HG03039 (cell line): Measurements from ENCODE around the gene CGB2.
"Not testable (repeated sequence)": the region's sequence is repeated elsewhere in the genome, so short reads cannot be mapped to it uniquely, and the experiment has no call there.

Experiments used
- ATAC-seq: cut with Tn5 transposase; IDR thresholded peaks from one replicate; pipeline ENCODE4 v1.9.1; 2021; ENCODE audit warnings: mild to moderate bottlenecking, moderate library complexity; ENCODE audit not compliant: unreplicated experiment

The CGB2 gene

DNA sequence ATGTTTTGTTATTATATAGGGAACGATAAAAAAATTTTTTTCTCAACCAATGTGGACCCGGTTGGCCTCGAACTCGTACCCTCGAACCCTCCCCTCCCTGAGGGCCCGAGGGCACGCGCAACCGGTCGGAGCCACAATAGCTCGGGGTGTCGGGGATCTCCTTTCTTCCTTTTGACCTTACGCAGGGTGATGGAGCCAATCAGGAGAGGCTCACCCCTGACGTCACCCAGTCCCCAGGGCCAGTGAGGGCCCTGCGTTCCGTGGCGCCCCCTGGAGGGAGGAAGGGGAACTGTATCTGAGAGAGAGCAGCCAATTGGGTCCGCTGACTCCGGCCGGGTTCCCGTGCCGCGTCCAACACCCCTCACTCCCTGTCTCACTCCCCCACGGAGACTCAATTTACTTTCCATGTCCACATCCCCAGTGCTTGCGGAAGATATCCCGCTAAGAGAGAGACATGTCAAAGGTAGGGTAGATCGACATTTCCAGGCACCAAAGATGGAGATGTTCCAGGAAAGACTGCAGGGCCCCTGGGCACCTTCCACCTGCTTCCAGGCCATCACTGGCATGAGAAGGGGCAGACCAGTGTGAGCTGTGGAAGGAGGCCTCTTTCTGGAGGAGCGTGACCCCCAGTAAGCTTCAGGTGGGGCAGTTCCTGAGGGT is at the start of gene CGB2:
CGB2 (plus strand) TSS at position 249 of the 660 bp plus-strand sequence; CDS start at position 455, 206 bp downstream.
- ATAC-seq: not testable (repeated sequence)

DNA sequence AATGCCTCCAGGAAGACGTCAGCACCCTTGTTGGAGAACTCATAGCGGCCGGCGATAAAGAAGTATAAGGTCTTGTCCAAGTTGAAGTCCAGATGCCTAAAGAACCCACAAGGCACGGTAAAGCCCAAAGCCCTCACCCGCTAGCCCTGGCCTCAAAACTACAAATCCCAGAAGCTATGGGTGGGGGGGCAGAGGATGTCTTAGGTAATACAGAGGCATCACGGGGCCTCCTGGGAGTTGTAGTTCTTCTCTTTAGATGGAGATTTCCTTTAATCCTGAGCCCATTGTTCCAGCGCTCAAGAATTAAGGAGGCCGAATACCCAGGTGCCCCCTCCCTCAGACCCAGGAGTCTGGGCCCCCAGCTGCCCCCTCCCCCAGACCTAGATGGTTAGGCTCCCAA is 49.4 kb upstream of the CGB2 start:
- no peak for ATAC-seq

DNA sequence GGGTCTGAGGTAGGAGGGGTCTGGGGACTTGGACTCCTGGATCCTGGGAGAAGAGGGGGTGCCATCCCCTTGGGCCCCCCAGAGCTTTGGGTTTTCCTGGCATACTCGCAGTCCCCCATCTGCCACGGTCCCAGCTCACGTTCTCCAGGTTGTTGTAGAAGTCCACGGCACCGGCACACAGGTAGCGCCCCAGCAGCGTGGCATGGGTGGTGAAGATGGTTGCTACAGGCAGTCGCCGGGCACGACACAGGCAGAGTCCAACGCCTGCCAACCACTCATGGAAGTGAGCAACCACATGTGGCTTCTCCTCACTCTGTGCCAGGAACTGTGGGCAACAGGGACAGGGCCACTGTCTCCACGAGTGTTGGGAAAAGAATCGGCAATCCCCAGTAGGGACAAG is 46.0 kb upstream of the CGB2 start:
- ATAC-seq: no peak

DNA sequence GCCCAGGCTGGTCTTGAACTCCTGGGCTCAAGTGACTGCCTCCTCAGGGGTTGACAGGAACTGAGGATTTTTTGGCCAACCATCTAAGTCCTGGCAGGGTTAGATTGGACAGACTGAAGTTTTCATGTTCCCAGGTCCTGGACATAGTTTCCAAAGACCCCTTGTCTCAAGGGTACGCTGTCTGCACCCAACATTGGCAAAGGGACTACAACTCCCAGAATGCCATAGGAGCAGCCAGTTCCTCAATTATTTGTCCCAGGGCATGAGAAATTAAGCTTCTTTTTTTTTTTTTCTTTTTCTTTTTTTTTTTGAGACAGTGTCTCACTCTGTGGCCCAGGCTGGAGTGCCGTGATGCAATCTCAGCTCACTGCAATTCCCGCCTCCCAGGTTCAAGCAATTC is 45.5 kb upstream of the CGB2 start:
- ATAC-seq: no peak

DNA sequence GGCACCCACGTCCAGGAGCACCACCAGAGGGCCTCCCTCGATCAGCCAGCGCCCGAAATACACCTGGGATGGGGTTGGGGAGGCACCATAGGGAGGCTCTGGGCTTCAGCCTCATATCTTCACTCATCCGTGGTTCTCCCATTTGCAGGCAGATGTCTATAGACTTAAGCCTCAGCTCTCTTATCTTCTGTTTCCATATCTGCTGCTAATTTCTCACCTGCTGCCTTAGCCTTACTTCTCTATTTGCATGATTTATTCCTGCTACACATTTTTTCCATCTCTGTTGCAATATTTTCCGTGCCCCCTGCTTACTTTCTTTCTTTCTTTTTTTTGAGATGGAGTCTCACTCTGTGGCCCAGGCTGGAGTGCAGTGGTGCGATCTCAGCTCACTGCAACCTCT is 44.4 kb upstream of the CGB2 start:
- ATAC-seq: no peak

DNA sequence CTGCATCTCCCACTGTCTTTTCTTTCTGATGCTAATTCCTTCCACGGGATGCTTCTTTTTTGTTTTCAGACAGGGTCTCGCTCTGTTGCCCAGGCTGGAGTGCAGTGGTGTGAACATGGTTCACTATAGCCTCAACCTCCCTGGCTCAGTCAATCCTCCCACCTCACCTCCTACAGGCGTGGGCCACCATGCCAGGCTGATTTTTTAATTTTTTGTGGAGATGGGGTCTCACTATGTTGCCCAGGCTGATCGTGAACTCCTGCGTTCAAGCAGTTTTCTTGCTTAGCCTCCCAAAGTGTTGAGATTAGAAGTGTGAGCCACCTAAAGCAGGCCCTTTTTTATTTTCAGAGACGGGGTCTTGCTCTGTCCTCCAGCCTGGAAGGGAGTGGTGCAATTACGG is 43.4 kb upstream of the CGB2 start:
- no peak for ATAC-seq

DNA sequence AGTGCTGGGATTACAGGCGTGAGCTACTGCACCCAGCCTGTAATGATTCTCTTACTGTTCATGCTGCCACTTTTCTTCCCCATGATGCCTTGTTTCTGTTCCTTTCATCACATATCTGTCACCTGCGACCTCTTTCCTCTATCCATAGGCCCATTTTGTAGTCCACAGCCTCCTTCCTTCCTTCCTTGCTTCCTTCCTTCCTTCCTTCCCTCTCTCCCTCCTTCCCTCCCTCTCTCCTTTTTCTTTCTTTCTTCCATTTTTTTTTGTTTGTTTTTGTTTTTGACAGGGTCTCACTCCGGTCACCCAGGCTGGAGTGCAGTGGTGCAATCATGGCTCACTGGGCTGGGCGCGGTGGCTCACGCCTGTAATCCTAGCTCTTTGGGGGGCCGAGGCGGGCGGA is 42.8 kb upstream of the CGB2 start:
- ATAC-seq: no peak

DNA sequence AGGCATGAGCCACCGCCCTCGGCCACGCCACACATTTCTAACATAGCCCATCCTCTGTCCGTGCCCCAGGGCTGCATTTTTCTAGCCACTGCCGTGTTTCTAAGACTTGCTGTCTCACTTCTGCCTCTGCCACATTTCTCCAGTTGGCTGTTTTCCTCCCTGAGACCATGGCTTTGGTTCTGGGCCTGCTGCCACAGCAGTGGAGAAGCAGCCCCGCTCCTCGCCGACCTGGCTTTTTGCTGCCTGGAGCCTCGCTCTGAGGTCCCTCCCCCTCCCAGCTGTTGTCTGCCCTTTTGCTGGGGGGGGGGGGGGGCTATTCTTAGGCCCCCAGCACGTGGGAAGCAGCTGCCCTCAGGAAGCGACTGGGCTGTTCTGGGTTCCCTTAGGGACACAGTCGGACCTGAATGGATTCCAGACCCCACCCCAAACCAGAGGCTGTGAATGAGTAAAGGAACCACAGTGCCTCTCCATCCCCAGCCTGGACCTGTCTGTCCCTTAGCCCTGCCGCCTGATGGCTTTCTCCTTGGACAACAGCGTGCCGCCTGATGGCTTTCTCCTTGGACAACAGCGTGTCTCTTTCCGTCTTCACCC is 41.9 kb upstream of the CGB2 start:
- no peak for ATAC-seq

DNA sequence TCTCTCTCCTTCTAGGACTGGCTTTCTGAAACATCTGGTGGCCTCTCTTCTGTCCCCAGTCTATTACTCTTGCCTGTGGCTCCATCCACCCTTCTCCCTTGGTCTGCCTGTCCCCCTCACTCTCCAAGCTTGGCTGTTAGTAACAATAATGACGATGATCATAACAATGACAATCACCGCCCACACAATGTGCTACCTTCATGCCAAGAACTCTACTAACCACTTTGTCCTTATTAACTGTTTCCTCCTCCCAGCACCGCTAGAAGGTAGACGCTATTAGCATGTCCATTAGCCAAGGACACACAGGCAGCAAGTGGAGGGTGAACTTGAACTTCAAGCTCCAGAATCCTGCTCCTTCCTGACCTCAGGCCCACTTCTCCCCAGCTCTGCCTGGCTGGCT is 41.3 kb upstream of the CGB2 start:
- no peak for ATAC-seq

DNA sequence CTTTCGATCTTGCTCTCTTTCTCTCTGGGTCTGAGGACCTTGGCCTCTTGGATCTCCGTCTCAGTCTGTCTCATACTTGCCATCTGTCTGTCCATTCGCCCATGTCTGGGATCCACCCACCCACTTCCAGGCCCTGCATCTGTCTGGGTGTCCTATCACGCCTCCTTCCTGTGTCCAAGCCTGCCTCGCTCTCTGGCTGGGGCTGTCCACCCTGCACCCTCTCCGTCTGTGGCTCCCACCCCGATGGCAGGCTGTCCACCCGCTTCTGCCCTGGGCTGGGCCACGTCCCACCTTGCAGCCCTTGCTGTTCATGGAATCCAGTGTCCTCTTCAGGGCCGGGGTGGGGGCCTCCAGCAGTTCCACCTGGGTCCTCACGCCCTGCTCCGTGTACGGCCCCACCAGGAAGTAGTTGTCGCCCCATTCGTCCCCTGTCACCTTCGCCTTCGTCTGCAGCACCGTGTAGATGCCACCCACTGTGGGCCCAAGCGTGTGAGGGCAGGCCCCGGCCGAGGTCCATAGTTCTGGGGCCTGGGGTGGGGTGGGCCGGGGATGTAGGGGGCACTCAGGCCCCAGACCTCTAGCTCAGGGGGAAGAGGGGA is 40.6 kb upstream of the CGB2 start:
- ATAC-seq: no peak

DNA sequence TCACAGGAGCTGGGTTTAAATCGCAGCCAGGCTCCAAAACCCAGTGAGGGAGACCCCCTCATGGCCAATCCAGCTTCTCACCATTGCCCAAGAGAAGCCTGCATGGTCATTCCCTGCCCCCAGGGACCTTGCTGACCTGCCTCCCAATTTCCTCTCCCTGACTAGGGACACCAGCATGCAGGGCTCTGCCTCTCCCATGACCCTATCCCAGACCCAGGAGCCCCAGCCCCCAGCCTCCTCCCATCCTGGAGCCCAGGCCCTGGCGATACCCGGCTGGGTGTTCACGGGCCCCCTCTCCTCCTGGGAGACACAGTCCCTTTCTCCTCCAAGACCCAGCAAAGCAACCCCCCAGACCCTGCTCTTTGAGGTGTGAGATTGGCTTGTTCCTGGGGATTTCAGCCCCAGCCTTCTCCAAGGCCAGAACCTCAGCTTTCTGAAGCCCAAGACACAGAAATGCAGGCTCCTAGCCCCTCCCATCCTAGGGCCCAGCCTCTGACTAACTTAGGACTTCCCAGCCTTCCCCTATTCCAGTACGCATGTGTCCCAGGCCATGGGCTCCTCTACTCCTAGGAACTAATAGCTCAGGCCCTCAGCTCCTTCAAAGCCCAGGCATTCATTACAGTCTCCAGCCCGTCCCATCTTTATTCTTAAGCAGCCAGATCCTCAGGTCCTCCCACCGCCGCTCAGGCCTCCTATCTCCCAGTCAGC is 39.7 kb upstream of the CGB2 start:
- ATAC-seq: no peak

DNA sequence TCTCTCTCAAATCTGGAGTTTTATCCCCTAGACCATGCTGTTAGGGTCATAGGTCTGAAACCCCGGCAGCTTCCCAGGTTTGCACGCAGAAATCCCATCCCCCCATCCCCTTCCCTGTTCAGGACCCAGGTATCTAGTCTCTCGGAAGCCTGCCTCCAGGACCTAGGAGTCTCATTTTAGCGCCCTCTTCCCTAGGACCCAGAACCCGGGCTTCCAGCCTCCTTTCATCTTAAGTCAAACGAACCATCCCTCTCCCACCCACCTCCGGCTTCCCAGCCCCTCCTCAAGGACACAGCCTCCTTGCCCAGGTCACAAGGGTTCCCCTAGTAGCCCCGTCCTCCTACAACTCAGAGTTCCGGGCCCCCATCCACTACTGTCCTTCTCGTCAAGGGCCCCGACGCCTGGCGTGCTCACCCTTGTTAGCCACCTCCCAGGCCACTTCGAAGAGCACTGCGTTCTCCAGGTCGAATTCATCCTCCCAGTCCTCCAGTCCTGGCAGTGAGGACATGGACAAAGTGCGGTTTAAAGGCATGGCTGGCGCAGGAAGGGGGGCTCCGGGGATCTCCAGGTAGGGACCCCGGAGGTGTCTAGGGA is 39.0 kb upstream of the CGB2 start:
- no peak for ATAC-seq

DNA sequence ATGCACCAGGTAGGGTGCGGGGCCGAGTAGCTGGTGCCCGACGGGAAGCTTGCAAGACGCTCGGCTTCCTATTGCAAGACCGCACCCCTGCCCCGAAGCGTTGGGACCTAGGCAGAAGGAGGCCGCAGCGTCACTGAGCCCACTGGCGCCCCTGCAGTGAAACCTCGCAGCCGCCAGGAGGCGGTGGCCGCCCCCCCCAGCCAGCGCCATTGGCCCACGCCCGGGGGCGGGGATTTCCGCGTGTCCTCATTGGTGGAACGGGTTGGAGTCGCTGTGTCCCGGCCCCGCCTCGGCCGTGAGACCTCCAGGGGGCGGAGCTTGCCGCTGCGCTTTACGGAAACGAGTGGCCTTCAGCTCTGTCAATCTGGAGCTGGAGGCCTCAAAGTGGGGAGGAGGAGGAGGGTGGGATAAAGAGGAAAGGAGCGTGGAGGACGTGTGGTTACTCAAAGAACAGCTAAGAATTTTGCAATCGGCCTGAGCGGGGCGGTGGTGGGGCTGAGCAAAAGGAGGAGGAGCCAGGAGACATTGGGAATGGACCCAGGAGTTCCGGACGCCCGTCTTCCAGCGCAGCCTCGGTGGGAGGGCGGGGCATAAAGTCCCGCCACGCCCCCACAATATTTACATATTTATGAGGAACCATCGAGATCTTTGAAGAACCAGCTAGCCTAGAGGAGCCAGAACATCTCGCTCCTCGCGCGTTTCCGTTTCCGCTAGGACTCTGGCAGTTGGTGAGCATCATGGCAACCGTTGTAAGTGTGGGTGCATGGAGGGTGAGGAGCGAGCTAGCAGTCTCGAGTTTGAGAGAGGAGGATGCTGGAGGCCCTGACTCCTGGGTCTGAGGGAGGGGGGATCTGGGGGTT is 38.3 kb upstream of the CGB2 start, which contains the start of the genes GYS1 and RUVBL2:
GYS1 (minus strand) TSS at position 135 of the 860 bp plus-strand sequence. CDS start 197 bp downstream, outside the sequence.
RUVBL2 (plus strand) TSS at position 713 of the 860 bp plus-strand sequence; CDS start at position 738, 25 bp downstream.
- peak; percentile 81 for ATAC-seq

DNA sequence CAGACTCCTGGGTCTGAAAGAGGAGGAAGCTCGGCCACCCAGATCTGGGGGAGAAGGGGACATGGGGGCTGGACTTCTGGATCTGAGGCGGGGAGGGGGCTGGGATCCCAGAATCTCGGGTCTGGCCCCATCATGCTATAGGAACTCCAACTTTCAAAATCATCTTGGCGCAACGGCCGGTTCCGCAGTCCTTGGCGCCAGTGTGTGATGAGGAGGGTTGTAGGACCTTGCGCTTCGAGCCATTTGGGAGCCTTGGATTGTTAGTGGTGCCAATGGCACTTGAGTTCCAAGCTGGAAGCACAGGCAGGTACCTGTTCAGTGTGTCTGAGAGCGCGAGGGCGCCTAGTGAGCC is 37.7 kb upstream of the CGB2 start:
- no peak for ATAC-seq

DNA sequence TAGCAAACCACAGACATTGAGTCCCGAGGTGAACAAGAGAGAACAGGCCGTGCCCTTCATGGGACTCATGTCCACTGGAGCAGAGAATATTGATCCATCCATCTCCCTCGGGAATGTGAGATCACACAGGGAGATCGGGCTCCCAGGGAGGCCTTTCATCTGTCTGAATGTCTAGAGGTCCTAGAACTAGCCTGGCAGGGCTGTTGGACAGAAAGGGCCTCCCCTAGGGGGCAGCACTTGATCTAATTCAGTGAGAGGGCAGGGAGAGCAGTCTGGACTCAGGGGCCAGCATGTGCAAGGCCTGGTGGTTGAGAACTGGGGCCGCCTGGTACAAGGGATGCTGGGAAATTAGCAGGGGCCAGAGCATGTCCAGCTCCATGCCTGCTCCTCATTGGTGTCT is 33.7 kb upstream of the CGB2 start:
- ATAC-seq: no peak

DNA sequence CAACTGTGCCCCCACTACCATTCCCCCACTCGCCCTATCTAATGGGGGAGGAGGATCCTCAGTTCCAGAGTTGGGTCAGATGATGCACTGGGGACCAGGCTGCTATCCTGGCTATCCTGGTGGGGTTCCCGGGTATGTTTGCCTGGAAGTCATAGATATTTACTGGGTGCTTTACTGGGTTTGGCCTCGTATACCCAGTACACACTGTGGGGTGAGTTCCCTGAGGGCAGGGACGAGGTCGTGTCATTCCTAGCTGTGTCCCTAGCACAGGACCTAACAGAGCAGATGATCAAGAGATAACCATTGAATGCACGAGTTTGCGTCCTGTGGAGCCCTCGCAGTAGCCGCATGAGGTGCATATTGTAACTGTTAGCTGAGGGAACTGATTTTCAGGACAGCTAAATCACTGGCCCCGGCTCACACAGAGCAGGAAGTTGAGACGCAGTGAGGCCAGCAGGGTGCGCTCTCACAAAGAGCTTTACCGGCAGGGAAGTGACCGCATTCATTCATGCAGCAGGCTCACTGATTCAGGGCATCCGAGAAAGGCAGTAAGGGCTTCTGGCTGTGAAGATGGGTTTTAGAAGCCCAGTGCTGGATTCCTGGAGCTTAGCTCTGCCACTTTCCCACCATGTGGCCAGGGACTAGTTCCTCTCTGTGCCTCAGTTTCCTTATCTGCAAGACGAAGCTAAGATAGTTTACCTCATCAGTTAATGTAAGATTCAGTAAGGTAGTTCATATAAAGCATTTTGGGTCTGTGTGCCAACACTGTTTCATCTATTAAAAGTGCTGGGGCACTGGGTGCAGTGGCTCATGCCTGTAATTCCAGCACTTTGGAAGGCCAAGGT is 32.0 kb upstream of the CGB2 start:
- no peak for ATAC-seq

DNA sequence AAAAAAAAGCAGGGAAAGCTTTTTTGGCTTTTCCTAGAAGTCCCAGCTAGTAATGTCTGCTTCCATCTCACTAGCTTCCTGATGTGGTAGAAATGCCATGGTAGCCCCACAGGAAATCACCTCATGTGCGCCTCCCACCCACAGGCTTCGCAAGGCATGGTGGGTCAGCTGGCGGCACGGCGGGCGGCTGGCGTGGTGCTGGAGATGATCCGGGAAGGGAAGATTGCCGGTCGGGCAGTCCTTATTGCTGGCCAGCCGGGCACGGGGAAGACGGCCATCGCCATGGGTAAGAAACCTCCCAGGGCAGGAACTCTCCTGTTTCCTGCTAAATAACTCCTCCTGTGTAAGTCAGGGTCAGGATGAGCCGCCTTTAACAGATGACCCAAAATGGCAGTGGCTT is 27.6 kb upstream of the CGB2 start:
- no peak for ATAC-seq

DNA sequence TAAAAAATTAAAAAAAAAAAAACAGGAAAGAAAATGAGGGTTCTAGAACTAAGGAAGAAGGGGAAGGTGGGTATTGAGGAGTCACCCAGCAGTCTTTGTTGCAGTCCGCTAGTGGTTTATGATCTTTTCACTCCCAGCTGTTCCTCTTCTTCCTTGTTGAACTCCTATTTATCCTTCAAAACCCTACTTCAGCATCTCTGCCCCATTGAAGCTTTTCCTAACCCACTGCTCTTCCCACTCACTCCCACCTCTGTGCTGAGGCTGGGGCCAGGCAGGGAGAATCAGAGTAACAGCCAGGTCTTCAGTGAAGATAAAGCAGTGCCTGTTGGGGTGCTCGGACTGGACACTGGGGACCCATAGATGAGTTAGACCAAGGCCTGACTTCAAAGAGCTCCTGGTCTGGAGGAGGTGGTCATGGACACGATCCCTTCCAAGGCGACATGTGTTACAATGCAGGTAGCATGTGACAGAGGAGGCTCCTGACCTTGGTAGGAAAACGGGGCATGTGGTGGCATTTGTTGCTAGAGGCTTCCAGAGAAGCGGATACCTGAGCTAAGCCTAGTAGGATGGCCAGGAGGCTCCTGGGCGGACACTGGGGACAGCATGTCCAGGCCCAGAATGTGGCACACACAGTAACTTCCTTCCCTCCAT is 26.6 kb upstream of the CGB2 start:
- ATAC-seq: no peak

DNA sequence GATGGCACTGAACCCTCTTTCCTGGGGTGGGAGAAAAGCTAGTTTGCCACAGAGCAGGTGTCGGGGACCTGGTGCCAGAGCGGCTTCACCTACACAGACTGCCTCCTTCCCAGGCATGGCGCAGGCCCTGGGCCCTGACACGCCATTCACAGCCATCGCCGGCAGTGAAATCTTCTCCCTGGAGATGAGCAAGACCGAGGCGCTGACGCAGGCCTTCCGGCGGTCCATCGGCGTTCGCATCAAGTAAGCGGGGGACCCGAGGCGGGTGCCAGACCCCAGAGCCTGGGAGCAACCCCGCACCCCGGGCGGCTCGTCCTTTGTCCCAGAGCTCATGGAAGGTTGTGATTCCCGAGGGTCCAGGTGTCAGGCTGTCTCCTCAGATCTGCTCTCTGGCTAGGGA is 24.8 kb upstream of the CGB2 start:
- ATAC-seq: no peak
